Hair follicle dermal papilla cell (primary cell): ENCODE results near the gene SRSF6. TPM values are rescaled to one million over a fixed set of nuclear protein-coding genes. Genes with fewer than 3 reads are reported as not detected.

Source experiments
- small RNA-seq: library from RNA; depleted of rRNA; stranded (forward); fragments of <200 nt; gene quantifications from one replicate; pipeline ENCODE3, GENCODE V24; 2012
- total RNA-seq: library from RNA; depleted of rRNA; stranded (reverse); fragments of >200 nt; gene quantifications from 2 replicates; pipeline ENCODE4 v1.2.3, GENCODE V29; 2012

The SRSF6 gene
- total RNA-seq, result 67.2 and 80.5 TPM in 2 replicates

GRCh38 chr20:43457640-43458421 lies at the start of gene SRSF6:
Gene SRSF6 (plus strand): TSS chr20:43457896. CDS start chr20:43458034, 138 bp downstream.

GRCh38 chr20:43507150-43508080 lies 49.7 kb downstream of the SRSF6 start, which contains the start of gene L3MBTL1:
Gene L3MBTL1 (plus strand): TSS chr20:43507697. CDS start chr20:43513504, 5,807 bp downstream.

Small RNAs within 50 kb of the gene (small RNA-seq; reads per million reads assigned to genes)
- gene RF00019 (not detected), gene RNU6-1251P (not detected)

Other genes with a start within 250 kb of the SRSF6 start
- gene L3MBTL1, start 49.8 kb downstream of the SRSF6 start, total RNA-seq, result 6.3 and 11.7 TPM in 2 replicates
- 0.16 and 0.24 TPM in 2 replicates for gene SGK2, start 101.1 kb downstream of the SRSF6 start, total RNA-seq
- gene IFT52, start 133.0 kb downstream of the SRSF6 start, total RNA-seq, result 47.2 and 50.0 TPM in 2 replicates
- 3.7 and 4.1 TPM in 2 replicates for gene MYBL2, start 209.2 kb downstream of the SRSF6 start, total RNA-seq